Right forelimb (tissue), 1 donor: ENCODE measurements around the gene MCEMP1.
"Not testable (repeated sequence)": the region's sequence is repeated elsewhere in the genome, so short reads cannot be mapped to it uniquely, and the experiment has no call there.

ENCODE experiments used
- DNase-seq: peaks from one replicate; pipeline ENCODE4 v3.0.0-alpha.2; 2018

Gene MCEMP1

DNA sequence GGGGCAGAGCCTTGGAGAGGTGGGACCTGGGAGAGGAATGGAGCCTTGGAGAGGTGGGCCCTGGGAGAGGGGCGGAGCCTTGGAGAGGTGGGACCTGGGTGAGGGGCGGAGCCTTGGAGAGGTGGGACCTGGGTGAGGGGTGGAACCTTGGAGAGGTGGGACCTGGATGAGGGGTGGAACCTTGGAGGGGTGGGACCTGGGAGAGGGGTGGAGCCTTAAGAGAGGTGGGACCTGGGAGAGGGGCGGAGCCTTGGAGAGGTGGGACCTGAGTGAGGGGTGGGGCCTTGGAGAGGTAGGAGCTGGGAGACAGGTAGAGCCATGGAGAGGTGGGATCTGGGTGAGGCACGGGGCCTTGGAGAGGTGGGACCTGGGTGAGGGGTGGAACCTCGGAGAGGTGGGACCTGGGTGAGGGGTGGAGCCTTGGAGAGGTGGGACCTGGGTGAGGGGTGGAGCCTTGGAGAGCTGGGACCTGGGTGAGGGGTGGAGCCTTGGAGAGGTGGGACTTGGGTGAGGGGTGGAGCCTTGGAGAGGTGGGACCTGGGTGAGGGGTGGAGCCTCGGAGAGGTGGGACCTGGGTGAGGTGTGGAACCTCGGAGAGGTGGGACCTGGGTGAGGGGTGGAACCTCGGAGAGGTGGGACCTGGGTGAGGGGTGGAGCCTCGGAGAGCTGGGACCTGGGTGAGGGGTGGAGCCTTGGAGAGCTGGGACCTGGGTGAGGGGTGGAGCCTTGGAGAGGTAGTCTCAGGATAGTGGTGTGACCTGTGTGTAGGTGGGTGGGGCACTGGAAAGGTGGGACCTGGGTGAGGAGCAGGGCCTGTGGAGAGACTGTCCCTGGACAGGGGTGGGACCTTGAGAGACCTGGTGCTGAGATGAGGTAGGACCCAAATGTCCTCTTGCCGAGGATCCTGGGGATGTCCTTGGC is 33.0 kb upstream of the MCEMP1 start:
- not testable (repeated sequence) for DNase-seq

DNA sequence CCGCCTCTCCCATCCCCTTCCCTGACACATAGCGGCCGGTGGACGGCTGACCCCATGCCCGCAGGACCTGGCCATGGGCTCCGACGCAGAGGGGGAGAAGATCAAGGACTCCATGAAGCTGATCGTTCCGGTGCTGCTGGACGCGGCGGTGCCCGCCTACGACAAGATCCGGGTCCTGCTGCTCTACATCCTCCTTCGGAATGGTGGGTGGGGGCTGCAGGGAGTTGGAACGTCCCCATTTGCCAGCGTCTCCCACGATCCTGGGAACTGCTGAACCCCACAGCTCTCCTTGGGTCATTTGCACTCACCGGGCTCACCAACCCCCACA is 32.4 kb upstream of the MCEMP1 start:
- DNase-seq, result no peak

DNA sequence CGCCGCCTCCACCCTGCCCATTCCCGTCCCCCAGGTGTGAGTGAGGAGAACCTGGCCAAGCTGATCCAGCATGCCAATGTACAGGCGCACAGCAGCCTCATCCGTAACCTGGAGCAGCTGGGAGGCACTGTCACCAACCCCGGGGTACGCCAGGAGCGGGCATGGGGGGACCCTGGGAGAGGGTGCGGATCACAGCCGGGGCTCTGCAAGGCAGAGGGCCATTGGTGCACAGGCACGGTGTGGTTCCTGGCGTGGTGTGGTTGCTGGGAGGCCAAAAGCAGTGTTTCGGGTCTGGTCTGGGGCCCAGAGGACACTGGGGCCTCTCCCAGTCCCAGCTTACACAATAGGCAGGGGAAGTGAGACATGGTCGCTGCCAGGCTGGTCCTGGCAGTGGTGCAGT is 31.7 kb upstream of the MCEMP1 start:
- DNase-seq, result no peak

DNA sequence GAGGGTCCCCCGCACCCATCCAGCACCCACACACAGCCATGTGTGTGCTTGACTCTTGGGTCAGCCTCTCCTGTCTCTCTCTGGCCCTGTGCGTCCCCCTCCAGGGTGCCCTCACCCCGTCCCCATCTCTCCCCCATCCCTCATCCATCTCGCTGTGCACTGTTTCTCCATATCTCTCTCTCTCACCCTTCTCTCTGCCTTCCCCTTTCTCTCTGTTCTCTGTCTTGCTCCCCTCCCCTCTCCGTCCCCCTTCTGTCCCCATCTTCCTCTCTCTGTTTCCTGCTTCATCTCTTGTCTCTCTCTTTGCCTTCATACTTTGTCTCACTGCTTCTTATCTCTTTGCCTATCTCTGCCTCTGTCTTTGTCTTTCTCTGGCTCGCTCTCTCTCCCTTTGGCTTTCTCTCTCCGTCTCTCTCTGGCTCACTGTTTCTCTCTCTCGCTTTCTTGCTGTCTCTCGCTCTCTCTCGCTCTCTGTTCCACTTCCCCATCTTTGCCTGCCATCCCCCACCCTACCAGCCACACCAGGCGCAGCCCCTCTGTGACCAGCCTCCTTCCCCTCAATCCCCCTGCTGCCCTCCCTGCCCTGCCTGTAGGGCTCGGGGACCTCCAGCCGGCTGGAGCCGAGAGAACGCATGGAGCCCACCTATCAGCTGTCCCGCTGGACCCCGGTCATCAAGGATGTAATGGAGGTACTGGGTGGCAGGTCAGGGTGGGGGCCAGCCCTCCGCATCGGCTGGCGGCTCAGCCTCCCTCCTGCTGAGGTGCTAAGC is 31.0 kb upstream of the MCEMP1 start:
- no peak for DNase-seq

DNA sequence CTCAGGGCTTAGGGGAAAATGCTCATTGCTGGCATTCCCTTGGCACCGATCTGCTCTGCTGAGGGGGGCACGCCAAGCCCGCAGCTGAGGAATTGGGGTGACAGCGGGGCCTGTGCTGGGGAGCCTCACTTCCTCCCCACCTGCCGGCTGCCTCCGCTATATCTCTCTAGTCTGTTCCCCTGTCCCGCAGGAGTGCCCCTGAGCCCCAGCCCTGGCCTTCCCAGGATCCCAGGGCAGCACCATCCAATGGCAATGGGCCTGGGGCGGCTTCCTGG is 30.5 kb upstream of the MCEMP1 start:
- DNase-seq, result no peak

DNA sequence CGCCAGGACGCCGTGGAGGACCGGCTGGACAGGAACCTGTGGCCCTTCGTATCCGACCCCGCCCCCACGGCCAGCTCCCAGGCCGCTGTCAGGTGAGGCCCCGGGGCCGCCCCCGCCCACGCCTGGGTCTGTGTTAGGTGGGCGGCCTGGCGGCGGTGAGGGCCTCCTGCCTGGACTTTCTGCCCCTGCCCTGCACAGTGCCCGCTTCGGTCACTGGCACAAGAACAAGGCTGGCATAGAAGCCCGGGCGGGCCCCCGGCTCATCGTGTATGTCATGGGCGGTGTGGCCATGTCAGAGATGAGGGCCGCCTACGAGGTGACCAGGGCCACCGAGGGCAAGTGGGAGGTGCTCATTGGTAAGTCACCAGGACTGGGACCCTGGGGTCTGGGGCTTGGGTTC is 29.7 kb upstream of the MCEMP1 start:
- no peak for DNase-seq

DNA sequence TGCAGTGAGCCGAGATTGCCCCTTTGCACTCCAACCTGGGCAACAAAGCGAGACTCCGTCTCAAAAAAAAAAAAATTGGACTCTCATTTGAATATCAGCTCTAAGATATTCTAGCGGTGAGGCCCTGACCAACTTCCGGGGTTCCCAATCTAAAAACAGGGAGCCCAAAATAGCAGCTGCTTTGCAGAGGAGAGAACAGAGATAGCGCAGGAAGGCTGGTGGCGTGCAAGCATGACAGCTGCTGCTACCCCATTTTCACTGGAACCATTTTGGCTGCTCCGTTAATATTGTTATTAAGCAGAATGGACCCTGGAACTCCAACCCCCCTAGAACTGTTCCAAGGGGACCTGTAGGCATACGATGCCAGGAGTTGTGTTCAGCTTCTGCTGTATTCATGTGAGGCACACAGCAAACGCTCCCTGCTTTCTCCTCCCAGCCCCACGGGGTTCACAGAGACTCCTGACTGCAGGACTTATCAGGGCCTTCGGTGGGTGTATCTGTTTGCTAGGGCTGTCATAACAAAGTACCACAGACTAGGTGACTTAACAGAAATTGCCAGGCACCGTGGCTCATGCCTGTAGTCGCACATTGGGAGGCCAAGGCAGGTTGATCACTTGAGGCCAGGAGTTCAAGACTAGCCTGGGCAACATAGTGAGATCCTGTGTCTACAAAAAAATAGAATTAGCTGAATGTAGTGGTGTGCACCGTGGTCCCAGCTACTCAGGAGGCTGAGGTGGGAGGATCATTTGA is 28.4 kb upstream of the MCEMP1 start:
- DNase-seq, result no peak

DNA sequence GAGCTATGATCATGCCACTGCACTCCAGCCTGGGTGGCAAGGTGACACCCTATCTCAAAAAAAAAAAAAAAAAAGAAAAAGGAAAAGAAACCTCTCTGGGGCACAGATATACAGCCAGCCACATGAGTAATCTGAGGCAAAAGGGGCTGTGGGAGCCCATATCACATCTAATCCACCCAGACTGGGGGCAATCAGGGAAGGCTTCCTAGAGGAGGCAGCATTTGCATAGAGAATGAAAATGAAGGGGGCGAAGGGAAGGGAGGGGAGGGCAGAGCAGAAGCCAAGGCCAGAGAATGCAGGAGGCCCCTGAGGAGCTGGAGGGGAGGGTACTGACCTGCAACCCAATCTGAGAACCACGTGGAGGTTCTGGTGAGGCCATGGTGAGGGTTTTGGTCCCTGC is 26.7 kb upstream of the MCEMP1 start:
- no peak for DNase-seq

DNA sequence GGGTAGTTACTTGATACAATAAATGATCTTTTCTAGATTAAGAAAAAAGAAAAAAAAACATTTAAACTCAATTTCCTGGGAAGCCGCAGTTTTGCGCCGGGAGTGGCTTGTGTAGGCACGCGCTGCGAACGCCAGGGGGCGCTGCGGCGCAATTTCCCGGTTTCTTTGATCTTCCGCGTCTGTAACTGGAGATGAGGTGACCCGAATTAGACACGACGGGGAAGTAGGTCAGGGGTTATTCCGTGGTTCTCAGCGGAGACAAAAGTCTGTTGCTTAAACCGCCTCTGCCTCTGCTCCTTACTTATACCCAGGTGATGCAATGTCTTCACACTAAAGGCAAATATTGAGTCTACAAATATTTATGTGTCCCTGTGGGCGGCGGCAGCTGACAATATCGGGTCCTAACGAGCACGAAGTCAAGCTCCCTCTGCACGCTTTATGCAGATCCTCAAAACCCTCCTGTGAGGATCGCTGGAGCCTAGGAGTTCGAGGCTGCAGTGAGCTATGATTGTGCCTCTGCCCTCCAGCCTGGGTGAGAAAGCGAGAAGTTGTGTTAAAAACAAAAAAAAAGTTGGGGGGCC is 24.7 kb upstream of the MCEMP1 start:
- DNase-seq, result peak; percentile 91

DNA sequence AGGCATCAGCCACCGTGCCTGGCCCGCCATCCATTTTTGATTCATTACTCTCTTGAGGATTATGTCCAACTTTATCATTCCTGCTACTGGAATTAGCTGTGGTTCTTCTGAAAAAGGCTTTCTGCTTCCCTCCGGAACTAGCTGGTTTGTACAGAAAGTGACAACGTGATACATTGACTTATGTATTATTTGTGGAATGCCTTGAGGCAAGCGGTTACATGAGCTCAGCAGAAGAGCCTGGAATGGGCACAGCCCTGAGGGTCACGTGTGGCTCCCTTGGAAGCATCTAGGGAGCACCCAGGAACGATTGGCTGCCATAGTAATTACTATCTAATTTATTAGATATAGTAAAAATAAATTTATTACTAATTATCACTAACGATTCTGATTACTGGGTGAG is 22.5 kb upstream of the MCEMP1 start:
- no peak for DNase-seq

DNA sequence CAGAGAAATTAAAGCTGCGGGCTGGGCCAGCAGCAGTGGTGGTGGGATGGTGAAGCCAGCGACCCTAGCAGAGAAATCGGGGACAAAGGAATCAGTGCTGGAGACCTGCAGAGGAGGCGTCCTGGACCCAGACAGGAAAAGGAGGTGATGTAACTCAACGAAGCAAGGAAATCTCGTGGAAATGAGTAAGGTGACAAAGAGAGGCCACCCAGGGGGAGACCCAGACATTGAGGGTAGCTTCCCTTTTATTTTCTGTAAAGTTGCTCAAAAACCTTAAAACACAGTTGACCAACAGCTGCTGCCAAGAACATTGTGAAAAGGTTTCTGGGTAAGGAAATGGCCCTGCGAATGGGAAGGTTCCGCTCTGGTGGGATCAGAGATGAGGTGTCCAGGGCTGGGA is 21.3 kb upstream of the MCEMP1 start:
- DNase-seq, result no peak

DNA sequence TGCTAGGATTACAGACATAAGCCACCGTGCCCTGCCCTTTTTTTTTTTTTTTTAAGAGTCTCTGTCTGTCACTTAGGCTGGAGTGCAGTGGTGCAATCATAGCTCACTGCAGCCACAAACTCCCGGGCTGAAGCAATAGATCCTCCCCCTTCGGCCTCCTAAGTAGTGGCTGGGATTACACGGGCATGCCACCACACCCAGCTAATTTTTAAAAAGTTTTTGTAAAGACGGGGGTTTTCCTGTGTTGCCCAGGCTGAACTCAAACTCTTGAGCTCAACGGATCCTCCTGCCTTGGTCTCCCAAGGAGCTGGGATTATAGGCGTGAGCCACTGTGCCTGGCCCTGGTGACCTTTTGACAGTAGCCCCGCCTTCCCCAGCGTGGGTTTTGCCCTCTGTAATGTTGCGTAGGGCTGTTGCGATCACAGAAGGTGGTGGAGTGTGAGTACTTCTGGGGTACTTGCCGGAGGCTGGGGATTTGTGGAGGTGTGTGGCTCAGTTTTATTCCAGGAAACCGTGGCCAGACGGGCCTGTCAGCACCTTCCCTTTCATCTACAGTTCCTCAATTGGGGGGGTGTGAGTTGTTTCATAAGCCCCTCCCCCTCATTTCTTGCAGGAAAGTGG is 19.6 kb upstream of the MCEMP1 start:
- no peak for DNase-seq

DNA sequence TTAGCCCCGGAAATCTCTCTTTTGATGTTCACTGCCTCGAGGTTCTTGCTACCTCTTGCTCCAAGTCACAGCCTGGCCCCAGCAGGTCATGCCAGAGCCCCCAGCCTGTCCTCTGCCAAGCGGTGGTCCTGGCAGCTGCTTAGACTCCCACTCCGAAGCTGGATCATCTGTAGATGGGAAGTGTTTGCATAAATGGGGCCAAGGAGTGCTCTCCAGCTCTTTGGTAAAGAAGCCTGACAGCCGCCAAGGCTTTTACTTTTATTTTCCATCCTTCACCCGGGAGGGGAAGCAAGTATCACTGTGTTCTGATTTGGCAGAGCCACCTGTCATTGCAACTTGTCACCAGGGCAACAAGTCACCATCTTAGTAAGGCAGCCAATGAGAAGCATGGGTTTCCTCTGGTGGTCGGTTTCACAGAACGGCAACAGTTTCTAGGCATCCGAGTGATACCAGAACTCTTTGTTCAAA is 18.6 kb upstream of the MCEMP1 start:
- DNase-seq, result no peak

DNA sequence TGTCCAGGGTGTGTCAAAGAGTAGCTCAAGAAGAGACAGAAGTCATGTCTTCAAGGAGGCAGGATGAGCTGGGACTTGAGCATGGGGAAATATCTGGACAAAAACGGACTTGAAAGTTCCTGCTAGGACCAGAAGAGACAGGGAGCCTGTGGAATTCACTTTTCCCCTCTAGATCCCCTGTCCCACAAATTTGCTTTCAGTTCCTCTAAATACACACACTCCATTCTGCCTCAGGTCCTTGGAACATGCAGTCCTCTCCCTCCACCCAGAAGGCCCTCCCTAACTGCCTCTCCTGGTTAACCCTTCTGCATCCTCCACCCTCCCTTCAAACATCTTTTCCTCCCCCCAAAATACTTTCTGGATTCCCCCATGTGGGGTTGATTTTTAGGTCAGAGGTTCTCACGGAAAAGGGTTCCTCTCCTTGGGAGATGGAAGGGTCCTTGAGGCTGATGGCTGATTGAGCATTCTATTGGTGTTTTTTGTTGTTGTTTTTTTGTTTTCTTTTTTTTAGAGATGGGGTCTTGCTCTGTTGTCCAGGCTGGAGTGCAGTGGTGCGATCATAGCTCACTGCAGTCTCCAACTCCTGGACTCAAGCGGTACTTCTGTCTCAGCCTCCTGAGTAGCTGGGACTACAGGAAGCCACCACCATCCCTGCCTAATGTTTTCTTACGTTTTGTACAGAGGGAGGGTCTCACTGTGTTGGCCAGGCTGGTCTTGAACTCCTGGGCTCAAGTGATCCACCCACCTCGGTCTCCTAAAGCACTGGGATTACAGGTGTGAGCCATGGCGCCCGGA is 14.9 kb upstream of the MCEMP1 start:
- no peak for DNase-seq

DNA sequence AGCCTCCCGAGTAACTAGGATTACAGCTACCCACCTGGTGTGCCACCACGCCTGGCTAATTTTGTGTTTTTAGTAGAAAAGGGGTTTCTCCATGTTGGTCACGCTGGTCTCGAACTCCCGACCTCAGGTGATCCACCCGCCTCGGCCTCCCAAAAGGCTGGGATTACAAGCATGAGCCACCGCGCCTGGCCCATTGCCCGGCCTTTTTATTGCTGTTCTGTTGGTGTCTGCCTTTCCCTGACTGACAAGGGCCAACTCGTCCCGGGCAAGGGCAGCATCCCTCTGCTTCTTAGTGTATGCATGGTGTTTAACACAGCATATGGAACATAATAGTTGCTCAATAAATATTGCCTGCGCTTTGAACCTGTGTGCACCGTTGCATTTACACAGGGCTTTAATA is 14.2 kb upstream of the MCEMP1 start:
- DNase-seq, result no peak

DNA sequence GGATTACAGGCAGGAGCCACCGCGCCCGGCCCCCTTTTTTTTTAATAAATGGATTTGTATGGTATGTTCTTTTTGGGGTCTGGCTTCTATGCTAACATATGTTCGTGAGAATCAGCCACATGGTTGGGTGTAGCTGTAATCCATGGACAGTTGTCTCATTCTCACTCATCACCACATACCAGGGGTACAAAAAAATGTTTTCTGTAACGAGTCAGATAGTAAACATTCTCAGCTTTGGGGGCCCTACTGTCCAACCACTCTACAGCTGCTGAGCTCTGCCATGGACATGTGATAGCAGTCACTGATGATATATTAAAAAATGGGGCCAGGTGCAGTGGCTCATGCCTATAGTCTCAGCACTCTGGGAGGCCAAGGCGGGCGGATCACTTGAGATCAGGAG is 13.2 kb upstream of the MCEMP1 start:
- DNase-seq, result no peak

DNA sequence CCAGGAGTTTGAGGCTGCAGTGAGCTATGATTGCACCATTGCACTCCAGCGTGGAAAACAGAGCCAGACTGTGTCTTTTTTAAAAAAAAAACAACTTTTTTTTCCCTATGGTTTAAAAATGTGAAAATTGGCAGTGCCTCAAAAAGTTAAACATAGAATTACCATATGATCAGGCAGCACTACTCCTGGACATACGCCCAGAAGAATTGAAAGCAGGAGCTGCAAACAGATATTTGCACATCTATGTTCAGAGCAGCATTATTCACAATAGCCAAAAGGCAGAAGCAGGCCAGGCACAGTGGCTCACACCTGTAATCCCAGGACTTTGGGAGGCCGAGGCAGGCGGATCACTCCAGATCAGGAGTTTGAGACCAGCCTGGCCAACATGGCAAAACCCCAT is 11.8 kb upstream of the MCEMP1 start:
- DNase-seq, result no peak

DNA sequence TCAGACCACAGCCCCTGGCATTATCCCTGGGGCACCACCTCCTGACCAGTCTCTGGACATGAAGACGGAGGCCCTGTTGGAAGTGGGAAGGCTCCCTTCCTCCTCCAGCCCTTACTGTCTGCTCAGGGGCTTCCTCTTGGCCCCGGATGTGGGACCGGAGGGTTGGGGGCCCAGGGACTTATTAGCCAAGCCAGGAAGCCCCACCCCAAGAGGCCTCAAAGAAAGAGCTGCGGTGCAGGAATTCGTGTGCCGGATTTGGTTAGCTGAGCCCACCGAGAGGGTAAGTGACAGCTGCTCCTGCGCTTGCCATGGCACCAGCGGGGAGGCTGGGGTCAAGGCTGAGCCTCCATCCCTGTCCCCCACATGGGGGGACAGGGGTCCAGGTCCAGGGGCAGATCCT is 8.0 kb upstream of the MCEMP1 start, which contains the start of gene RETN:
Gene RETN, plus strand, starts transcription at position 208 of the 400 bp plus-strand sequence. CDS start 278 bp downstream, outside the sequence.
- DNase-seq, result no peak

DNA sequence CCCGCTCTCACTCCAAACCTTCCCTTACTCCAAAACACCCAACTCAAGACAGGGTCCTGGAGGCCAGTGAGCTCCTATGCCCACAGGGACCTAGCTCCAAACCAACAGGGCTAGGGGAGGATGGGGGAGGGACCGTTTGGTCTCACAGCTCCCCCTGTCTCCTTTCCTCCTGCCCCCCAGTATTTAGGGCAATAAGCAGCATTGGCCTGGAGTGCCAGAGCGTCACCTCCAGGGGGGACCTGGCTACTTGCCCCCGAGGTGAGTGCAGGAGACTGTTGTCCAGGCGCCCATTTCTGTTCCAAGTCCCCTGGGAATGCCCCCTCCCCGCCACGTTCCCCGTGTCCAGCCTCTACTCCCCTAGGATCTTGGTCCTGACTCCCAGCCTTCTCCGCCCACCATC is 7.2 kb upstream of the MCEMP1 start:
- no peak for DNase-seq

DNA sequence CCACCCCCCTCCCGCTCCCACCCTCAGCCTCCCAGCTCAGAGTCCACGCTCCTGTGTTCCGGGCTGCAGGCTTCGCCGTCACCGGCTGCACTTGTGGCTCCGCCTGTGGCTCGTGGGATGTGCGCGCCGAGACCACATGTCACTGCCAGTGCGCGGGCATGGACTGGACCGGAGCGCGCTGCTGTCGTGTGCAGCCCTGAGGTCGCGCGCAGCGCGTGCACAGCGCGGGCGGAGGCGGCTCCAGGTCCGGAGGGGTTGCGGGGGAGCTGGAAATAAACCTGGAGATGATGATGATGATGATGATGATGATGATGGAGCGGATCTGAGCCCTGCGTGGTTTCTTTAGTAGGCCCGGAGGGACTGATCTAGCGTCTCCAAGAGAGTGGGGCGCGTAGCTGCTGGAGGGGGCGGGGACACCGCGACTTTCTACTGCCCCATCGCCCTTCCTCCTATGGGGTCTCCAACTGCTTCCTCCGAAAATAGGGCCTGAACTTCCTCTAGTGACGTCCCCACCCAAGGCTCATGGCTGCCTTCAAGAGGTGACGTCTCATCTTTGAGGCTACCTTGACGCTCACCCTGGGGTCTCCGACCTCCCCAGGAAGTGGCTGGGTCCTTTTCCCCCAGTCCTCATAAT is 6.6 kb upstream of the MCEMP1 start:
- DNase-seq, result no peak

DNA sequence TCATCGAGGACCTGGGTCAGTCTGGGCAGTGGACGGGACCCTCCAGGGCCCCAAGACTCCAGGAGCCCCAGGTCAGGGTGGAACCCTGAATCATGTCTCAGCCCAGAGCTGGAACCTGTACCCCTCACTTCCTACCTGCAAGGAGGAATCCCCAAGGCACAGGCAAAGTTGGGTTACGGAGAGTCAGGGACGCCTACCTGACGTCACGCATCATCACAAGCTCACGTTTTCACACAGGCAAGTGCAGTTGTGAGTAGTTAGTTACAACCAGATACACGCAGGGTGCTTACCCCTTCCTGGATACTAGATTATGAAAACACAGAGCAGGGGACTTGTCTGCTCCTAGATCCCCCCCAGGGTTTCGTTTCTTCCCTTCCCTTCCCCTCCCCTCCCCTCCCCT is 6.1 kb upstream of the MCEMP1 start:
- no peak for DNase-seq
